ENCODE data around the gene RGS12.

Gene RGS12

DNA sequence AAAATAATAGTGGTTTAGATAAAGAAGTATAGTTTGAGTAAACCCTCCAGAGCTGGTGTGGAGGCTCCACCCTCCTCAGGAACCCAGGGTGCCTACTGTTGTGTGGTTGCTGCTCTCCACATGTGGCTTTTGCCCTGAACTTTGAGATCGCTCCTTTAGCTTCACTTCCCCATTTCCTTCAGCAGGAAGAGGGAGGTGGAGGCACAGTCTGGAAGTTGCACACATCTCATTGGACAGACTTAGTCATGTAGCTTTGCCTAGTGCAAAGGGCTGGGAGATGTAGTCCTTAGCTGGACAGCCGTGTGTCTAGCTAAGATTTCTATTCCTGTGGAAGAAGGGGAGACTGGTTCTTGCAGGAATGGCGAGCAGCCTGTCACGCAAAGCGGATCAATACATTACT lies 37.9 kb downstream of the RGS12 start:
- Histone ChIP-seq H3K9ac (ENCODE audit: low read length) (no peak overlapping the region), H3K4me1 (ENCODE audit: low read length) (peaks cover 27% of the 10 kb centered on the region), H3K4me2 (ENCODE audit: low read length) (no peak overlapping the region), H3K27me3 (ENCODE audit: low read depth, low read length) (no peaks in the 10 kb centered on the region), H3K36me3 (replicated peaks; ENCODE audit: low read depth, low read length) (no peaks in the 10 kb centered on the region), H4K20me1 (ENCODE audit: insufficient read depth, low read length) (no peaks in the 10 kb centered on the region), H3K9me3 (ENCODE audit: insufficient read depth, low read length) (no peaks in the 10 kb centered on the region), H3K4me3 (ENCODE audit: low read length) (no peak overlapping the region), H3K79me2 (ENCODE audit: low read length) (no peaks in the 10 kb centered on the region), H2AFZ (ENCODE audit: low read depth, low read length) (no peak overlapping the region), H3K27ac (ENCODE audit: low read length) (no peak overlapping the region)
- TF ChIP-seq EZH2phosphoT487 (IDR thresholded peaks at IDR 0.05; ENCODE audit: low read depth): no peak
- TF ChIP-seq, protein P1, sequence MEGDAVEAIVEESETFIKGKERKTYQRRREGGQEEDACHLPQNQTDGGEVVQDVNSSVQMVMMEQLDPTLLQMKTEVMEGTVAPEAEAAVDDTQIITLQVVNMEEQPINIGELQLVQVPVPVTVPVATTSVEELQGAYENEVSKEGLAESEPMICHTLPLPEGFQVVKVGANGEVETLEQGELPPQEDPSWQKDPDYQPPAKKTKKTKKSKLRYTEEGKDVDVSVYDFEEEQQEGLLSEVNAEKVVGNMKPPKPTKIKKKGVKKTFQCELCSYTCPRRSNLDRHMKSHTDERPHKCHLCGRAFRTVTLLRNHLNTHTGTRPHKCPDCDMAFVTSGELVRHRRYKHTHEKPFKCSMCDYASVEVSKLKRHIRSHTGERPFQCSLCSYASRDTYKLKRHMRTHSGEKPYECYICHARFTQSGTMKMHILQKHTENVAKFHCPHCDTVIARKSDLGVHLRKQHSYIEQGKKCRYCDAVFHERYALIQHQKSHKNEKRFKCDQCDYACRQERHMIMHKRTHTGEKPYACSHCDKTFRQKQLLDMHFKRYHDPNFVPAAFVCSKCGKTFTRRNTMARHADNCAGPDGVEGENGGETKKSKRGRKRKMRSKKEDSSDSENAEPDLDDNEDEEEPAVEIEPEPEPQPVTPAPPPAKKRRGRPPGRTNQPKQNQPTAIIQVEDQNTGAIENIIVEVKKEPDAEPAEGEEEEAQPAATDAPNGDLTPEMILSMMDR (IDR thresholded peaks at IDR 0.05; ENCODE audit: low read depth, low read length): no peak

GRCh38 chr4:3331511-3332394 lies 38.9 kb downstream of the RGS12 start:
- Histone ChIP-seq H3K4me1 (ENCODE audit: low read length) (peaks cover 27% of the 10 kb centered on the region), H3K79me2 (ENCODE audit: low read length) (no peaks in the 10 kb centered on the region), H2AFZ (ENCODE audit: low read depth, low read length) (no peak overlapping the region), H3K36me3 (replicated peaks; ENCODE audit: low read depth, low read length) (no peaks in the 10 kb centered on the region), H3K27me3 (ENCODE audit: low read depth, low read length) (no peaks in the 10 kb centered on the region), H3K4me3 (ENCODE audit: low read length) (no peak overlapping the region), H3K9me3 (ENCODE audit: insufficient read depth, low read length) (no peaks in the 10 kb centered on the region), H3K27ac (ENCODE audit: low read length) (no peak overlapping the region), H3K4me2 (ENCODE audit: low read length) (no peak overlapping the region), H4K20me1 (ENCODE audit: insufficient read depth, low read length) (no peaks in the 10 kb centered on the region), H3K9ac (ENCODE audit: low read length) (no peak overlapping the region)
- TF ChIP-seq, protein P1 (IDR thresholded peaks at IDR 0.05; ENCODE audit: low read depth, low read length): no peak
- TF ChIP-seq EZH2phosphoT487 (IDR thresholded peaks at IDR 0.05; ENCODE audit: low read depth): no peak

DNA sequence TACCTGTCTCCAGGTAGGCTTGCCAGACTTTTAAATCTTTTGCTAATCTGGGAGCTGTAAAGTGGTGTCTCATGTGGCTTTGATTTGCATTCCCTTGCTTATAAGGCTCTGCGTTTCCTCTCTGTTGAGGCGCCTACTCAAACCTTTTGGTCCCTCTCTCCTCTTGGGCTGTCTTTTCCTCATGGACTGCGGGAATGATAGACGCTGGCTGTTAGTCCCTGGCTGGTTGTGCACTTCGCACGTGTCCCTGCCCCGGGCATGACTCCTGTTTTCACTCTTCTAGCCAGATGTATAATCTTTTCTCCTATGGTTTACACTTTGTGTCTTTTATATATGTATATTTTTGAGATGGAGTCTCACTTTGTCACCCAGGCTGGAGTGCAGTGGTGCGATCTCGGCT lies 39.7 kb downstream of the RGS12 start:
- Histone ChIP-seq H3K79me2 (ENCODE audit: low read length) (no peaks in the 10 kb centered on the region), H3K4me3 (ENCODE audit: low read length) (no peak overlapping the region), H3K4me1 (ENCODE audit: low read length) (peaks cover 27% of the 10 kb centered on the region), H3K27ac (ENCODE audit: low read length) (no peak overlapping the region), H3K36me3 (replicated peaks; ENCODE audit: low read depth, low read length) (no peaks in the 10 kb centered on the region), H2AFZ (ENCODE audit: low read depth, low read length) (no peak overlapping the region), H3K9ac (ENCODE audit: low read length) (no peak overlapping the region), H3K9me3 (ENCODE audit: insufficient read depth, low read length) (no peaks in the 10 kb centered on the region), H3K4me2 (ENCODE audit: low read length) (no peak overlapping the region), H3K27me3 (ENCODE audit: low read depth, low read length) (no peaks in the 10 kb centered on the region), H4K20me1 (ENCODE audit: insufficient read depth, low read length) (no peaks in the 10 kb centered on the region)
- TF ChIP-seq, protein P1 (IDR thresholded peaks at IDR 0.05; ENCODE audit: low read depth, low read length): no peak
- TF ChIP-seq EZH2phosphoT487 (IDR thresholded peaks at IDR 0.05; ENCODE audit: low read depth): no peak

- no peaks in the 10 kb centered on the region for H3K79me2 ChIP-seq (ENCODE audit: low read length)
- H3K4me1 ChIP-seq (ENCODE audit: low read length): peaks cover 27% of the 10 kb centered on the region
- H2AFZ ChIP-seq (ENCODE audit: low read depth, low read length): no peak overlapping the region
- H4K20me1 ChIP-seq (ENCODE audit: insufficient read depth, low read length): no peaks in the 10 kb centered on the region
- no peaks in the 10 kb centered on the region for H3K27me3 ChIP-seq (ENCODE audit: low read depth, low read length)
- TF ChIP-seq, protein P1 (IDR thresholded peaks at IDR 0.05; ENCODE audit: low read depth, low read length): no peak
- TF ChIP-seq EZH2phosphoT487 (IDR thresholded peaks at IDR 0.05; ENCODE audit: low read depth): no peak
- peak overlapping the region; percentile 66 for H3K4me2 ChIP-seq (ENCODE audit: low read length)
- no peaks in the 10 kb centered on the region for H3K9me3 ChIP-seq (ENCODE audit: insufficient read depth, low read length)
- H3K9ac ChIP-seq (ENCODE audit: low read length): peak overlapping the region; percentile 16; the same call in 1 of the 2 replicates
- H3K4me3 ChIP-seq (ENCODE audit: low read length): peak overlapping the region; percentile 49
- H3K27ac ChIP-seq (ENCODE audit: low read length): peak overlapping the region; percentile 60
- no peaks in the 10 kb centered on the region for H3K36me3 ChIP-seq (replicated peaks; ENCODE audit: low read depth, low read length)
Observed at GRCh38 chr4:3334316-3334715, 41.5 kb downstream of the RGS12 start.
